AG10803 (cell line): ENCODE results near the gene NDC1.
"Not testable (repeated sequence)": the region's sequence is repeated elsewhere in the genome, so short reads cannot be mapped to it uniquely, and the experiment has no call there.

ENCODE experiments used
- DNase-seq: peaks from one replicate; pipeline ENCODE4 v3.0.0; 2010; ENCODE audit warnings: low read depth
- H3K4me3 ChIP-seq: 2 replicates; pipeline ENCODE4 v1.5.1; 2011; ENCODE audit warnings: mild to moderate bottlenecking, low read length, control low read depth
- CTCF ChIP-seq: conservative IDR thresholded peaks from 2 replicates; pipeline ENCODE4 v1.5.1; 2011; ENCODE audit warnings: mild to moderate bottlenecking, low read length, control low read depth, inconsistent platforms

The NDC1 gene

GRCh38 chr1:53837924-53838653 is at the start of gene NDC1:
NDC1 (minus strand) TSS chr1:53838296; CDS start chr1:53838261, 35 bp downstream.
- peak; percentile 94 for DNase-seq
- TF ChIP-seq CTCF = peak; percentile 14
- H3K4me3 ChIP-seq = peak within 1 kb of the TSS; percentile 98

GRCh38 chr1:53883600-53883999 is 45.5 kb upstream of the NDC1 start:
- not testable (repeated sequence) for DNase-seq, H3K4me3 ChIP-seq

GRCh38 chr1:53881853-53882252 is 43.8 kb upstream of the NDC1 start:
- DNase-seq = not testable (repeated sequence)

GRCh38 chr1:53878492-53879105 is 40.5 kb upstream of the NDC1 start:
- no peak overlapping the region for H3K4me3 ChIP-seq
- DNase-seq = peak; percentile 70
- TF ChIP-seq CTCF = peak; percentile 78

More at GRCh38 chr1:53881853-53882252, 43.8 kb upstream of the NDC1 start:
- H3K4me3 ChIP-seq = not testable (repeated sequence)

GRCh38 chr1:53875150-53875549 is 37.1 kb upstream of the NDC1 start:
- not testable (repeated sequence) for DNase-seq, H3K4me3 ChIP-seq

GRCh38 chr1:53871773-53872484 is 33.8 kb upstream of the NDC1 start:
- no peak for TF ChIP-seq CTCF
- DNase-seq = no peak
- no peak overlapping the region for H3K4me3 ChIP-seq

- H3K4me3 ChIP-seq = no peak overlapping the region
- no peak for TF ChIP-seq CTCF
- DNase-seq = no peak
These were observed 33.1 kb upstream of the NDC1 start for GRCh38 chr1:53871221-53871620.

- no peak overlapping the region for H3K4me3 ChIP-seq
- no peak for DNase-seq
These were observed 31.5 kb upstream of the NDC1 start for GRCh38 chr1:53869454-53870117.

More at GRCh38 chr1:53869454-53870117, 31.5 kb upstream of the NDC1 start:
- TF ChIP-seq CTCF = no peak
